GM18858 (cell line): ENCODE data around the gene SNAPC1.
A peak's percentile ranks its signal among the peaks of the same experiment; 100 is the strongest.
"Not testable (repeated sequence)": the region's sequence is repeated elsewhere in the genome, so short reads cannot be mapped to it uniquely, and the experiment has no call there.

Experiments used
- ATAC-seq: cut with Tn5 transposase; IDR thresholded peaks from one replicate; pipeline ENCODE4 v1.9.1; 2021; ENCODE audit not compliant: unreplicated experiment

The SNAPC1 gene

GRCh38 chr14:61749264-61749663, 13.0 kb upstream of the SNAPC1 start:
- no peak for ATAC-seq

- no peak for ATAC-seq
These were observed 12.4 kb upstream of the SNAPC1 start for GRCh38 chr14:61749867-61750266.

GRCh38 chr14:61750708-61751474, 11.3 kb upstream of the SNAPC1 start:
- ATAC-seq, result peak; percentile 76

GRCh38 chr14:61751475-61751989, 10.7 kb upstream of the SNAPC1 start:
- ATAC-seq, result no peak

- peak; percentile 54 for ATAC-seq
These were observed 9.6 kb upstream of the SNAPC1 start for GRCh38 chr14:61752626-61753025.

DNA sequence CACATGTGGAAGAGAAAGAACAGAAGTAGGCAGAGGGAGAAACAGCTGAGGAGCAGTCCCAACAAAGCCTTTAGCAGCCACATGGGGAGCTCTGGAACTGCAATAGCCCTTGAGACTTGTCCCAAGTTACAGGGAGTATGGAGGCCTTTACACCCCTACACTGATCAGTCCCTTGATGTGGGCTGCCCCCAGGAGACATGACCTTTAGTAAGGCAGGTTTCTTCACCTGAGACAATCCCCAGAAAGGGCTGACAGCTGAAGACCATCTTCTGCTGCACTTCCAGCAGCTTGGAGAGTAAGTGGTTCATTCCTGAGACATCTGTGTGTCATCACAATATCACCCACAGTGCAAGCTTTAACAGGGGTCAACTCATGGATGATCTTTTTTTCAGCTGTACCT, 8.6 kb upstream of the SNAPC1 start:
- ATAC-seq, result no peak

GRCh38 chr14:61754627-61755381, 7.4 kb upstream of the SNAPC1 start:
- no peak for ATAC-seq

- ATAC-seq, result not testable (repeated sequence)
These were observed 6.9 kb upstream of the SNAPC1 start for GRCh38 chr14:61755382-61755742.

GRCh38 chr14:61756135-61756534, 6.1 kb upstream of the SNAPC1 start:
- no peak for ATAC-seq

DNA sequence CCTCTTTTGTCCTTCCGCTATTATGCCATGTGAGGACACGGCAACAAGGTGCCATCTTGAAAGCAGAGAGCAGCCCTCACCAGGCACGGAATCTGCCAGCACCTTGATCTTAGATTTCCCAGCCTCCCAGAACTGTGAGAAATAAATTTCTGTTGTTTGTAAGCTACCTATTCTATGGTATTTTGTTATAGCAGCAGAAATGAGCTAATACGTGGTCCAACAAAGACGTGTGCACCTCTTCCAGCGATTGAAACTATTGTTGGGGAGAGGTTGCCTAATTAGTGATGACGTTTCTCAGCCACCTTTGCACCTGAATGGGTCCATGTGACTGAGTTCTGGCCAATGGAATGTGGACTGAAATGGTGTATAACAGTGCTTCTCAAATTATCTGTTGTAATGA, 2.3 kb upstream of the SNAPC1 start:
- no peak for ATAC-seq

- no peak for ATAC-seq
These were observed 663 bp upstream of the SNAPC1 start for GRCh38 chr14:61761557-61761956.

DNA sequence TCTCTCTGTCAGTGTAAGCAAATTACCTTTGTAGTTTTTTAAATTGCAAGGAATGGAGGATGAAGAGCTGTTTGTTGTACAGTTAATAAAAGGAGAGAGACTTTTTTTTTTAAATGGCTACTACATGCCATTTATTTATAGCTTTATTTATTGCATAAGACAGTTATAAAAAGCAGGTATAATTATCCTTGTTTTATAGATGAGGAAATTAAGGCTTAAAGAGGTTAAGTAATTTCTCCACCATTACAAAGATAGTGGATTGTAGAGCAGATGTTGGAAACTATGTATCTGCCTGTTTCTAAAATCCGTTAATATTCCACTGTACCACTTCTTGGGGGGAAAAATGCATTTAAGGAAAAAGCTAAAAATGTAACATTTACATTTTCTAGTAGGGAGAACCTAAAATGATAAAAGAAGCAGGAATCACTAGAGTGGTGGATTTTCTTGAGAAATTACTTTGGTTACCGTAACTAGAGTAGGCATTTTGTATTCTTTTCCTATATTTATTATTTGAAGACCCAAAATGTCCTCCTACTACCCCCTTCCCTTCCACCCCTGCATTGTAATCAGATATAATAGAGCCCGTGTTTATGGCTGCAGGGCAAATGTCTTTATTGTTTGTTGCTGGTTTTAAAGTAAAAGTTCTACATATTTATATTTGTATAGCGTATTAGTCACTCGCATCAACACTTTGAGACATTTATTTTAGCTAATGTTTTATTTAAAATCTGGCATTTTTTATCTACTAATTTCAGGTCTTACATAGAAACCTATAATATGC, 2.3 kb downstream of the SNAPC1 start:
- ATAC-seq, result no peak

GRCh38 chr14:61765225-61765943, 3.2 kb downstream of the SNAPC1 start:
- ATAC-seq, result no peak

DNA sequence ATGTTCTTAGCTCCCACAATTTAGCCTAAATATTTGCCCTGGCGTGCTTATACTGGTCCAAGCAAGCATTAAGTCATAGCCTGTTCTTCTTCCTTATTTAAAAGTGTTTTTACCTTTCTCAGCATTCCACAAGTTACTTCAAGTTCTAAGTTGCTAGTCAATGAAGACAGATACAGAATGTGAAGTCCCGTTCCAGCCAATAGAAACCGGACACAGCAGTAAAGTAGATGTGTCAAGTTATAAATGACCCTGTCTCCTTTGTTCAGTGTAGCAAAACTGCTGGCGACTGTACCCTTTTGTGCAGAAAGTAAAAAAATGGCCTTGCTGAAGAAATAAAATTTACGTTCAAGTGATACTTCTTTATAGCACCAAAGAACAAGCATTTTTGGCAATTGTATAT, 3.9 kb downstream of the SNAPC1 start:
- ATAC-seq, result no peak

GRCh38 chr14:61768240-61768639, 6.0 kb downstream of the SNAPC1 start:
- ATAC-seq, result no peak

DNA sequence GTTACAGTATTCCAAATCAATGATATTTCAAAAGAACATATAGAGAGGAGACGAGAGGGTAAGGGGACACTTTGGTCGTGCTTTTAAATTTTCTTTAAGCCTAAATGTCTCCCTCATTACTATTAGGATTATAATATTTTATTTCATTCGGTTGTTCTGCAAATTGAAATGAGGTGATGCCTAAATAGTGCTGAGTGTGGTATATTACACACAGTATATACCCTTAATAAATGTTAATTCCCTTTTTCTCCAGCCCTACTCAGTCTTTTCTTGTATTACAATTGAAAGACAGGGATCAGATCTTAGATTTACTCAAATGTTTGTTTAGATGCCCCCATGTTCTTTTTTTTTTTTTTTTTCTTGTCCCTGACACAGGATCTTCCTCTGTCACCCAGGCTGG, 7.7 kb downstream of the SNAPC1 start:
- ATAC-seq, result no peak

DNA sequence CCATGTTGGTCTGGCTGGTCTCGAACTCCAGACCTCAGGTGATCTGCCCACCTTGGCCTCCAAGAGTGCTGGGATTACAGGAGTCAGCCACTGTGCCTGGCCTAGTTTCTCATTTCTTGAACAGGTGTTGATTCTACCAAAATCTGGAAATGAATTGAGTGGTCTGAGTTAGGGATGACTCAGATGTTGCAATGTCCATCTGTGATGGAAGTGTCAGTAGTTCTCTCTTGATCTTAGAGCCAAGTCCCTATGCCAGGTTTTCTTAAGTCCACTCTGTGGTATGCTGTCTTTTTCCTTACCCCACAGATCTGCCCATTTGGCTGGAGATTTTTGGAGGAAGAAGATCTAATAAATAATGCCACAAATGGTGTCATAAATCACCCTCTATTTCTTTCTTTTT, 12.6 kb downstream of the SNAPC1 start:
- ATAC-seq, result no peak

DNA sequence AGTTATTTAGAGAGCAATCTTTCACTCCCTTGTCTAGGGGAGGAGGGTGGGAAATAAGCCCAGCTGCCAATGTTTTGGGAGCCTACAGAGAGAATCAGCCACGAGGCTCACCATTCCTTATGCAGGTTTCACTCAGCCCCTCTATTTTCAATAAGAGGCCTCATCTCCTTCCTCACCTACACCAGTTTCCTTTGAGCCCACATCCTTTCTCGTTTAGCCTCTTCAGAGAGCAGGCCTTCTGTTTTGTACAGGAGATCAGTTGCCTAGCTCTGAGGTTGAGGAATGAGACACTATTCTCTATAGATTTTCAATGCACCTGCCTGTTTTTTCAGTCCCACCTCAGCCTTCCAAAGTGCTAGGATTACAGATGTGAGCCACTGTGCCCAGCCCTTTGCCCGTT, 17.9 kb downstream of the SNAPC1 start:
- ATAC-seq, result peak; percentile 84

DNA sequence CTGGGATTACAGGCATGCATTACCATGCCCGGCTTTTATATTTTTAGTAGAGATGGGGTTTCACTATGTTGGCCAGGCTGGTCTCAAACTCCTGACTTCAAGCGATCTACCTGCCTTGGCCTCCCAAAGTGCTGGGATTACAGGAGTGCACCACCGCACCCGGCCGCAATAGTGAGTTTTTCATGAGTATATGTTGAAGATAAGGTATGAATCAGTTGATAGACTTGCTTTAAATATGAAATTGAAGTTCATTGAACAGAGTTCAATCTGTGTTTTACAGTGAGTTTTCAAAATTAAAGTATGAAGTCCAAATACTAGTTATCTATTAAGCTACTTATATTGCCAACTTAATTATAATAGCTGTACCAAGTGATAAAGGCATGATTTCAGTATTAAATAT, 35.1 kb downstream of the SNAPC1 start:
- ATAC-seq, result no peak

DNA sequence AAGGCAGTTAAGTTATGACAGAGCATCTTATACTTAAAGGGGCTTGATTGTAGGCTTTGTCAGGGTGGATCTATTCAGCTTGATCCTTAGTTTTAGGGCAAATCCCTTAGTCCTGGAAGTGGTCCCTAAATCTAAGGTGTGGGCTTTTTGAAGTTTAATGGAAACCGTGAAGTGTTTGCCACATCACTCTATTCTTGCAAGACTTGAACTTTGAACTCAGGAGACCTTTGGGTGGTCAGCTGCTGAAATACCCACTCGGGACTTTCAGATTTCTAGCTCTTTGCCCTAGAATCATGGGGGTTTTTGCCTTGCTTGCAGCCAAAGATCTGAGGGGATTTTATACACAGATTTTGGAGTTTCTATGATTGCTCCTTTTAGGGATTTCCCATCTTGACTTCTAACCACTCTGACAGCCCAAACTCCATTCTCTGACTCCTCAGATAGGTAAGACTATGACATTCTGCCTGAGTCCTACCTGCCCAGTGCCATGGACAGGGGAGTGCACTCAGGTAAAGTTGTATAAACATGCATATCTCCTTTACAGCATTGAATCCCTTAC, 39.9 kb downstream of the SNAPC1 start:
- no peak for ATAC-seq

DNA sequence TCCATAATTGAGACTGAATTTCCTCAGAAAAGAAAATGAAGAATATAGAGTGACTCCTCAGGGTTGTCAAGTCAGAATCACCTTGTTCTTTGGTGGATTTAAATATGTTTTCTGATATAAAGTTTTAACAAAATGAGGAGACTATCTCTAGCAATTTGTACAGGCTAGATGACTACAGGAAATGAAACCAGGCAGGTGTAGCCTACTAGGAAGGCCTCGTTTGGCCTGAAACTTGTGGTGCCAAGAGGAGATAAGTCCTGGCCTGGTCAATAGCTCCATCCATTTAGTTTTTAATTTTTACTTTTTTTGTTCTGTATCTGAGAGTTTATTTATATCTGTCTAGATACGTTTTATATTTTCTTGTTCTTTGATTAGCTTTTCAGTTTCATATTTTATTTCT, 41.5 kb downstream of the SNAPC1 start:
- ATAC-seq, result no peak
